NK-92 (cell line): ENCODE measurements around the gene SYNGR2.
A peak's percentile ranks its signal among the peaks of the same experiment; 100 is the strongest.
"Not testable (repeated sequence)": the region's sequence is repeated elsewhere in the genome, so short reads cannot be mapped to it uniquely, and the experiment has no call there.

Source experiments
- DNase-seq: peaks from one replicate; lab custom pipeline; 2025; ENCODE audit not compliant: unreplicated experiment; lab: John Stamatoyannopoulos, UW

The SYNGR2 gene

GRCh38 chr17:78129351-78130089, 38.9 kb upstream of the SYNGR2 start:
- DNase-seq: no peak

- DNase-seq: no peak
Measured at GRCh38 chr17:78130090-78130436, 38.3 kb upstream of the SYNGR2 start.

- no peak for DNase-seq
Measured at GRCh38 chr17:78130437-78131101, 37.8 kb upstream of the SYNGR2 start, which contains the start of gene TMC8. TMC8 (plus strand) TSS chr17:78130771; CDS start chr17:78131589, 818 bp downstream.

GRCh38 chr17:78131172-78132083, 37.0 kb upstream of the SYNGR2 start:
- no peak for DNase-seq

- no peak for DNase-seq
Measured at GRCh38 chr17:78132084-78132676, 36.2 kb upstream of the SYNGR2 start.

- no peak for DNase-seq
Measured at GRCh38 chr17:78132767-78133178, 35.6 kb upstream of the SYNGR2 start.

- DNase-seq: no peak
Measured at GRCh38 chr17:78133179-78133951, 35.0 kb upstream of the SYNGR2 start.

- no peak for DNase-seq
Measured at GRCh38 chr17:78133971-78134898, 34.1 kb upstream of the SYNGR2 start.

GRCh38 chr17:78134899-78135385, 33.4 kb upstream of the SYNGR2 start:
- DNase-seq: no peak

- no peak for DNase-seq
Measured at GRCh38 chr17:78135858-78136500, 32.4 kb upstream of the SYNGR2 start.

GRCh38 chr17:78137392-78138203, 30.8 kb upstream of the SYNGR2 start:
- no peak for DNase-seq

- DNase-seq: no peak
Measured at GRCh38 chr17:78138204-78139060, 29.9 kb upstream of the SYNGR2 start.

- DNase-seq: not testable (repeated sequence)
Measured at GRCh38 chr17:78139861-78140168, 28.6 kb upstream of the SYNGR2 start.

GRCh38 chr17:78140169-78141051, 28.0 kb upstream of the SYNGR2 start:
- DNase-seq: peak; percentile 56

- no peak for DNase-seq
Measured at GRCh38 chr17:78141437-78142118, 26.8 kb upstream of the SYNGR2 start.
